ENCODE measurements around the gene FCRL1.

DNA sequence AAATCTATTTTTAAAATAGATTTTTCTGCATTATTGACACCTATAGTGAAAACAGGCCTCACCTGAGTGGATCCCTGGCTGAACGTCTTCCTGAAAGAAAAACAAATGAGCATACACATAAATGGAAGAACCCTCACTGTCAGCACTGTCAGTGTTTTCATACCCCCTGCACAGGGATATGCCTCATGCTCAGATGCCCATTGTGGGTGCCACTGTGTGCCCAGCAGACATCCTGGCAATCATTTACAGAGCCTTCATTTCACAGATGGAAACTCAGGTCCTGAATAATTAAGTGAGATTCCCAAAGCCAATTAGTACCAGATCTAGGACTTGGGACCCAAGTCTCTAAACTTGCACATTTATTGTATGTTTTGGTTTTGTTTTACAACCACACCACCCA, 19.9 kb downstream of the FCRL1 start:
- TF ChIP-seq, protein P1, sequence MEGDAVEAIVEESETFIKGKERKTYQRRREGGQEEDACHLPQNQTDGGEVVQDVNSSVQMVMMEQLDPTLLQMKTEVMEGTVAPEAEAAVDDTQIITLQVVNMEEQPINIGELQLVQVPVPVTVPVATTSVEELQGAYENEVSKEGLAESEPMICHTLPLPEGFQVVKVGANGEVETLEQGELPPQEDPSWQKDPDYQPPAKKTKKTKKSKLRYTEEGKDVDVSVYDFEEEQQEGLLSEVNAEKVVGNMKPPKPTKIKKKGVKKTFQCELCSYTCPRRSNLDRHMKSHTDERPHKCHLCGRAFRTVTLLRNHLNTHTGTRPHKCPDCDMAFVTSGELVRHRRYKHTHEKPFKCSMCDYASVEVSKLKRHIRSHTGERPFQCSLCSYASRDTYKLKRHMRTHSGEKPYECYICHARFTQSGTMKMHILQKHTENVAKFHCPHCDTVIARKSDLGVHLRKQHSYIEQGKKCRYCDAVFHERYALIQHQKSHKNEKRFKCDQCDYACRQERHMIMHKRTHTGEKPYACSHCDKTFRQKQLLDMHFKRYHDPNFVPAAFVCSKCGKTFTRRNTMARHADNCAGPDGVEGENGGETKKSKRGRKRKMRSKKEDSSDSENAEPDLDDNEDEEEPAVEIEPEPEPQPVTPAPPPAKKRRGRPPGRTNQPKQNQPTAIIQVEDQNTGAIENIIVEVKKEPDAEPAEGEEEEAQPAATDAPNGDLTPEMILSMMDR (IDR thresholded peaks at IDR 0.05) = no peak
- TF ChIP-seq, protein P2, sequence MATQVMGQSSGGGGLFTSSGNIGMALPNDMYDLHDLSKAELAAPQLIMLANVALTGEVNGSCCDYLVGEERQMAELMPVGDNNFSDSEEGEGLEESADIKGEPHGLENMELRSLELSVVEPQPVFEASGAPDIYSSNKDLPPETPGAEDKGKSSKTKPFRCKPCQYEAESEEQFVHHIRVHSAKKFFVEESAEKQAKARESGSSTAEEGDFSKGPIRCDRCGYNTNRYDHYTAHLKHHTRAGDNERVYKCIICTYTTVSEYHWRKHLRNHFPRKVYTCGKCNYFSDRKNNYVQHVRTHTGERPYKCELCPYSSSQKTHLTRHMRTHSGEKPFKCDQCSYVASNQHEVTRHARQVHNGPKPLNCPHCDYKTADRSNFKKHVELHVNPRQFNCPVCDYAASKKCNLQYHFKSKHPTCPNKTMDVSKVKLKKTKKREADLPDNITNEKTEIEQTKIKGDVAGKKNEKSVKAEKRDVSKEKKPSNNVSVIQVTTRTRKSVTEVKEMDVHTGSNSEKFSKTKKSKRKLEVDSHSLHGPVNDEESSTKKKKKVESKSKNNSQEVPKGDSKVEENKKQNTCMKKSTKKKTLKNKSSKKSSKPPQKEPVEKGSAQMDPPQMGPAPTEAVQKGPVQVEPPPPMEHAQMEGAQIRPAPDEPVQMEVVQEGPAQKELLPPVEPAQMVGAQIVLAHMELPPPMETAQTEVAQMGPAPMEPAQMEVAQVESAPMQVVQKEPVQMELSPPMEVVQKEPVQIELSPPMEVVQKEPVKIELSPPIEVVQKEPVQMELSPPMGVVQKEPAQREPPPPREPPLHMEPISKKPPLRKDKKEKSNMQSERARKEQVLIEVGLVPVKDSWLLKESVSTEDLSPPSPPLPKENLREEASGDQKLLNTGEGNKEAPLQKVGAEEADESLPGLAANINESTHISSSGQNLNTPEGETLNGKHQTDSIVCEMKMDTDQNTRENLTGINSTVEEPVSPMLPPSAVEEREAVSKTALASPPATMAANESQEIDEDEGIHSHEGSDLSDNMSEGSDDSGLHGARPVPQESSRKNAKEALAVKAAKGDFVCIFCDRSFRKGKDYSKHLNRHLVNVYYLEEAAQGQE (IDR thresholded peaks at IDR 0.05; ENCODE audit: low read depth, low read length) = no peak
- TF ChIP-seq EZH2phosphoT487 (IDR thresholded peaks at IDR 0.05; ENCODE audit: borderline replicate concordance, low read depth) = no peak
- TF ChIP-seq, protein P3, sequence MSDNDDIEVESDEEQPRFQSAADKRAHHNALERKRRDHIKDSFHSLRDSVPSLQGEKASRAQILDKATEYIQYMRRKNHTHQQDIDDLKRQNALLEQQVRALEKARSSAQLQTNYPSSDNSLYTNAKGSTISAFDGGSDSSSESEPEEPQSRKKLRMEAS (IDR thresholded peaks at IDR 0.05; ENCODE audit: low read depth) = no peak
- no peak for TF ChIP-seq FOXM1 (IDR thresholded peaks at IDR 0.05; ENCODE audit: low read depth)
- no peak for TF ChIP-seq EP300 (IDR thresholded peaks at IDR 0.05; ENCODE audit: borderline replicate concordance in 1 of 2, low read depth in 1 of 2, low read length in 1 of 2)
- TF ChIP-seq TAF1 (IDR thresholded peaks at IDR 0.05; ENCODE audit: borderline replicate concordance, low read depth, low read length) = no peak
- TF ChIP-seq CHD2 (IDR thresholded peaks at IDR 0.05; ENCODE audit: low read length, partially characterized antibody) = no peak
- TF ChIP-seq FOSL2 (IDR thresholded peaks at IDR 0.05; ENCODE audit: borderline replicate concordance, low read depth) = no peak
- TF ChIP-seq JUND (IDR thresholded peaks at IDR 0.05) = no peak
